GM18505 (cell line): ENCODE data around the gene IFNL3.

Experiments
- ATAC-seq: cut with Tn5 transposase; IDR thresholded peaks from one replicate; pipeline ENCODE4 v1.9.1; 2021; ENCODE audit not compliant: unreplicated experiment
- POLR2A ChIP-seq: IDR thresholded peaks from 4 replicates; pipeline ENCODE4 v1.6.1; 2011; ENCODE audit warnings: borderline replicate concordance; ENCODE audit not compliant: insufficient read depth, insufficient read length; ENCODE audit errors: extremely low read depth

IFNL3 gene

GRCh38 chr19:39264306-39265290 lies 19.8 kb upstream of the IFNL3 start:
- TF ChIP-seq POLR2A = no peak
- no peak for ATAC-seq

GRCh38 chr19:39263912-39264305 lies 19.1 kb upstream of the IFNL3 start:
- no peak for TF ChIP-seq POLR2A
- no peak for ATAC-seq

GRCh38 chr19:39262496-39262895 lies 17.7 kb upstream of the IFNL3 start:
- TF ChIP-seq POLR2A = no peak
- ATAC-seq = no peak

GRCh38 chr19:39261704-39262103 lies 16.9 kb upstream of the IFNL3 start:
- ATAC-seq = no peak

GRCh38 chr19:39257227-39257626 lies 12.4 kb upstream of the IFNL3 start:
- TF ChIP-seq POLR2A = no peak
- ATAC-seq = no peak

More at GRCh38 chr19:39261704-39262103, 16.9 kb upstream of the IFNL3 start:
- TF ChIP-seq POLR2A = no peak

- TF ChIP-seq POLR2A = no peak
- ATAC-seq = no peak
These were observed 9.9 kb upstream of the IFNL3 start for GRCh38 chr19:39254531-39255345.

- TF ChIP-seq POLR2A = no peak
- no peak for ATAC-seq
These were observed 8.8 kb upstream of the IFNL3 start for GRCh38 chr19:39253374-39254149.

GRCh38 chr19:39252458-39252857 lies 7.7 kb upstream of the IFNL3 start:
- no peak for TF ChIP-seq POLR2A

GRCh38 chr19:39251846-39252245 lies 7.0 kb upstream of the IFNL3 start:
- ATAC-seq = no peak
- TF ChIP-seq POLR2A = no peak

More at GRCh38 chr19:39252458-39252857, 7.7 kb upstream of the IFNL3 start:
- no peak for ATAC-seq

GRCh38 chr19:39251081-39251480 lies 6.3 kb upstream of the IFNL3 start:
- ATAC-seq = no peak
- no peak for TF ChIP-seq POLR2A

GRCh38 chr19:39248806-39249205 lies 4.0 kb upstream of the IFNL3 start, which contains the start of gene IFNL4:
TSS of gene IFNL4 (minus strand) at chr19:39248856.
- TF ChIP-seq POLR2A = no peak
- ATAC-seq = no peak

- ATAC-seq = no peak
- TF ChIP-seq POLR2A = no peak
These were observed 3.2 kb upstream of the IFNL3 start for GRCh38 chr19:39247701-39248664.
